HG03066 (cell line): ENCODE measurements around the gene RPL10A.
"Not testable (repeated sequence)": the region's sequence is repeated elsewhere in the genome, so short reads cannot be mapped to it uniquely, and the experiment has no call there.

Experiments used
- ATAC-seq: cut with Tn5 transposase; IDR thresholded peaks from one replicate; pipeline ENCODE4 v1.9.1; 2021; ENCODE audit warnings: low read depth; ENCODE audit not compliant: unreplicated experiment

Gene RPL10A

GRCh38 chr6:35506536-35506935 is 38.3 kb downstream of the RPL10A start:
- no peak for ATAC-seq

GRCh38 chr6:35507221-35507620 is 39.0 kb downstream of the RPL10A start:
- ATAC-seq, result no peak

GRCh38 chr6:35508027-35508426 is 39.8 kb downstream of the RPL10A start:
- no peak for ATAC-seq

- no peak for ATAC-seq
These were observed 40.3 kb downstream of the RPL10A start for GRCh38 chr6:35508542-35508941.

GRCh38 chr6:35510916-35511561 is 42.8 kb downstream of the RPL10A start:
- ATAC-seq, result no peak

- no peak for ATAC-seq
These were observed 43.4 kb downstream of the RPL10A start for GRCh38 chr6:35511562-35511941.

GRCh38 chr6:35512006-35512405 is 43.8 kb downstream of the RPL10A start:
- ATAC-seq, result no peak

GRCh38 chr6:35512740-35513139 is 44.5 kb downstream of the RPL10A start, which contains the start of gene TULP1:
Gene TULP1 (minus strand): TSS chr6:35512896. CDS start chr6:35512858, 38 bp downstream.
- ATAC-seq, result no peak

GRCh38 chr6:35514587-35514986 is 46.4 kb downstream of the RPL10A start:
- no peak for ATAC-seq

- ATAC-seq, result not testable (repeated sequence)
These were observed 47.7 kb downstream of the RPL10A start for GRCh38 chr6:35515939-35516338.

- no peak for ATAC-seq
These were observed 48.5 kb downstream of the RPL10A start for GRCh38 chr6:35516712-35517111.

- not testable (repeated sequence) for ATAC-seq
These were observed 49.8 kb downstream of the RPL10A start for GRCh38 chr6:35517978-35518377.

- no peak for ATAC-seq
These were observed 50.5 kb downstream of the RPL10A start for GRCh38 chr6:35518566-35519312.

GRCh38 chr6:35519313-35520015 is 51.3 kb downstream of the RPL10A start:
- ATAC-seq, result no peak
